Measurements from ENCODE around the gene TESK1. TPM values are rescaled to one million over a fixed set of nuclear protein-coding genes. Genes with fewer than 3 reads are reported as not detected.
A peak's percentile ranks its signal among the peaks of the same experiment; 100 is the strongest.

Gene TESK1
- total RNA-seq, 3 donors from 2014 or later = 35.8 to 71.9 (median 41.8) TPM

DNA sequence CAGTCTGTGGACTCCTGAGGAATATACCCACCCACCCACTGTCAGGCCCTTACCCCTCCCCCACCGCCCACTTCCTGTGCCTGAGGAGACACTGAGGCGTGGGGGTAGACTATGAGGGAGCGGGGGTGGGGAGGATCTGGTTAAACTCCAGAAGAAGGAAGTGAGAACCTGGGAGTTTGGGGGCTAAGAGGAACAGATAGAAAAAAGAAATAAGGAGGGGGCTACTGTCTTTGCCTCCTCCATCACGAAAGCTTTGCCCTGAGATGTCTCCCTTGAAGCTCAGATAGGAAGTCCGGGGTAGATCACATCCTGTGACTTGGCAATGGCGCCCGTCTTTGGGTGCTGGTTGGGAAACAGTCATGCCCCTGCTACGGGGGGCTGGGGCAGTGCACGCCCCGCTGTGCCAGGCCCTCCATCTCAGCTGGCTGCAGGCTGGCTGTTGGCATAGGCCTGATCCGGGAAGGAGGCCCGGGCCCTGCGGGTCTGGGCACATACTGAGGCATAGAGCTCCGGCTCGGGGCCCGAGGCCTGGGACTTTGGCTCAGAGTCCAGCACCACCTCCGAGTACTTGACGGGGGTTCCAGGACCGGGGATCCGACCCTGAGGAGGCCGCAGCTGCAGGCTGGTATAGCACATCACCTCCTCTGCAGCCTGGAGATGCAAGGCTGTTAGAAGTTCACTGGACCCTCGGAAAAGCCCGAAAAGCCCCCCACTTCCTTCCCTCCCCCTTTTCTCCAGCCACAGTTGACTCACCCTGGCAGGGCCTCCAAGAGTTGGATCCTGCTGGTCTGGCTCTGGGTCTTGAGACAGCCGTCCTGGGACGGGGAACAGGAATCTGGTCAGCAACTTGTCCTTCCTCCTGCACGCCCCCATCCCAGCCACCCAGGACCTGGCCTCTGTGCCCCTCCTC is 44.6 kb downstream of the TESK1 start:
- no peak for ATAC-seq
- no peak for TF ChIP-seq CTCF (IDR thresholded peaks at IDR 0.05)
- Histone ChIP-seq H3K36me3 (ENCODE audit: low read depth) (no peaks in the 10 kb centered on the region), H3K9me3 (no peaks in the 10 kb centered on the region), H3K4me1 (ENCODE audit: low read depth) (peaks cover 21% of the 10 kb centered on the region), H3K4me3 (no peak overlapping the region)
- intact Hi-C loops (cut with DNase I, micrococcal nuclease) = loop anchor here in 1 of 2 donors (10.0 kb wide), 1 partner anchor 55 kb away; no protein-coding TSS in a partner anchor
- DNase-seq = peak; percentile 63 to 76 (median 64)

DNA sequence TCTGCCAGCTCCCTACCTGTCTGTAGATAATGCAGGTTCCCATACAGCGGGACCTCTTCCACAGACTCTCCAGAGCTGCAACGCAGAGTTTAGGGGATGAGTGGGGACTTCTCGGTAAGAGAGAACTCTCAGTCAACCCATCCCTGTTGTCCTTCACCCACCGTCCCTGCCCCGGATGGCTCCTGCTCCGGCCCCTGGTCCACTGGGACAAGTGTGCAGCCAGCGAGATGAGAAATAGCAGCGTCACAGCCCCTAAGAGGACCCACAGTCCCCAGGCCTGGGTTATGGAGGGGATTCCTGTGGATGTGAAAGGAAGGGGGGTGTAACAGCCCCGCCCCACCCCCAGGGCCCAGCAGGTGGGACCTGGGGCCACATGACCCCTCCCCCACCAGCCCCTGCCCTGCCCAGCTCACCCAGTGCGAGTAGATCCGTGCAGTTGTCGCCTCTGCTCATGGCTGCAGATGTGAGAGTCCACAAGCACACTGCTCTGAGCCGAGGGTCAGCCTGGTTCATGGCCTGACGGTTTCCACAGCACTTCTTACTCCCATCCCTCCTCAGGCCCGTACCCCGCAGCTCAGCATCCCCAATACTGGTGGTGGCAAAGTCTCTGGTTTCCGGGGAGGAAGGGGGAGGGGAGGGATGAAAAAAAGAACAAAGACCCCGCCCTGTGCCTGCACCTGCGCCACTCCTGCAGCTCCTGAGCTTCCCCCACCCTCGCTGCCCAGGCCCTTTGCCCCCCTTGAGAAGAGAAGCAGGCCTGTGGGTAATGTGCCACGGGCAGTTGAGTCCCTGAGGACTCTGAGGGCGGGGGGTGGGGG is 45.5 kb downstream of the TESK1 start, which contains the start of gene SIT1:
Gene SIT1 (minus strand): TSS at position 591 of the 818 bp plus-strand sequence. CDS start 78 bp downstream, at position 513.
- H3K4me1 ChIP-seq (ENCODE audit: low read depth) = peaks cover 21% of the 10 kb centered on the region
- no peaks in the 10 kb centered on the region for H3K9me3 ChIP-seq
- TF ChIP-seq CTCF (IDR thresholded peaks at IDR 0.05) = no peak
- no peak for ATAC-seq
- intact Hi-C loops (cut with DNase I, micrococcal nuclease) = no loop called here
- H3K36me3 ChIP-seq (ENCODE audit: low read depth) = no peaks in the 10 kb centered on the region
- peak in 2 of 3 donors; percentile 47 to 71 for DNase-seq
- H3K4me3 ChIP-seq = no peak within 1 kb of the TSS

- peaks cover 26% of the 10 kb centered on the region for H3K4me1 ChIP-seq (ENCODE audit: low read depth)
- TF ChIP-seq CTCF (IDR thresholded peaks at IDR 0.05) = no peak
- peak; percentile 80 for ATAC-seq
These were observed 47.1 kb downstream of the TESK1 start for GRCh38 chr9:35651956-35652828.

GRCh38 chr9:35652829-35653209 is 47.8 kb downstream of the TESK1 start:
- Histone ChIP-seq H3K9me3 (no peaks in the 10 kb centered on the region), H3K4me3 (no peak overlapping the region), H3K4me1 (ENCODE audit: low read depth) (peaks cover 32% of the 10 kb centered on the region), H3K36me3 (ENCODE audit: low read depth) (peaks cover 3% of the 10 kb centered on the region)
- no peak for ATAC-seq
- intact Hi-C loops (cut with DNase I, micrococcal nuclease) = no loop called here
- no peak for DNase-seq
- TF ChIP-seq CTCF (IDR thresholded peaks at IDR 0.05) = no peak

More at GRCh38 chr9:35651956-35652828, 47.1 kb downstream of the TESK1 start:
- Histone ChIP-seq H3K9me3 (no peaks in the 10 kb centered on the region), H3K4me3 (no peak overlapping the region), H3K36me3 (ENCODE audit: low read depth) (no peaks in the 10 kb centered on the region)
- intact Hi-C loops (cut with DNase I, micrococcal nuclease) = no loop called here
- peak in 1 of 3 donors; percentile 52 for DNase-seq

DNA sequence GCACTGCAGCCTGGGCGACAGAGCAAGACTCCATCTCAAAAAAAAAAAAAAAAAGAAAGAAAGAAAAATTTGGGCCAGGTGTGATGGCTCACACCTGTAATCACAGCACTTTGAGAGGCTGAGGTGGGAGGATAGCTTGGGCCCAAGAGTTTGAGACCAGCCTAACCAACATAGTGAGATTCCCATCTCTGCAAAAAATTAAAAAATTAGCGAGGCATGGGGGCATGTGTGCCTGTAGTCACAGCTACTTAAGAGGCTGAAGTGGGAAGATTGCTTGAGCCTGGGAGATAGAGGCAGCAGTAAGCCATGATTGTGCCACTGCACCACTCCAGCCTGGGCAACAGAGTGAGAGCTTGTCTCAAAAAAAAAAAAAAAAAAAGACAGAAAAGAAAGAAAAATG is 48.5 kb downstream of the TESK1 start:
- ATAC-seq (no peak), DNase-seq (no peak)
- no peak for TF ChIP-seq CTCF (IDR thresholded peaks at IDR 0.05)
- Histone ChIP-seq H3K4me1 (ENCODE audit: low read depth) (peaks cover 35% of the 10 kb centered on the region), H3K4me3 (no peak overlapping the region), H3K9me3 (no peaks in the 10 kb centered on the region), H3K36me3 (ENCODE audit: low read depth) (peaks cover 5% of the 10 kb centered on the region)
- intact Hi-C loops (cut with DNase I, micrococcal nuclease) = no loop called here

Measured in mucosa of descending colon (tissue), 3 donors.